Mesodermal cell (in vitro differentiated cells): ENCODE results near the gene CD6.
A peak's percentile ranks its signal among the peaks of the same experiment; 100 is the strongest.

Experiments used
- H3K27ac ChIP-seq: 2 replicates; pipeline ENCODE4 v1.7.0; 2013; ENCODE audit warnings: mild to moderate bottlenecking, low read depth, low read length, moderate library complexity; ENCODE audit not compliant: severe bottlenecking
- H3K36me3 ChIP-seq: 2 replicates; pipeline ENCODE4 v1.7.1; 2013; ENCODE audit warnings: mild to moderate bottlenecking, low read length, moderate library complexity; ENCODE audit not compliant: control insufficient read depth, insufficient read depth
- H3K4me1 ChIP-seq: one replicate; pipeline ENCODE4 v1.7.1; 2013; ENCODE audit warnings: mild to moderate bottlenecking, low read length; ENCODE audit not compliant: insufficient read depth, control insufficient read depth, poor library complexity, severe bottlenecking
- H3K4me3 ChIP-seq: 2 replicates; pipeline ENCODE4 v1.7.0; 2013; ENCODE audit warnings: low read length, control low read depth, mild to moderate bottlenecking; ENCODE audit not compliant: insufficient read depth, poor library complexity, severe bottlenecking; ENCODE audit errors: extremely low read depth
- H3K9me3 ChIP-seq: 2 replicates; pipeline ENCODE4 v1.7.1; 2013; ENCODE audit warnings: mild to moderate bottlenecking, low read length, moderate library complexity; ENCODE audit not compliant: control insufficient read depth
- WGBS, 2 experiments: methylation state at CpG; one replicate each; pipeline ENCODE4 v1.1.5; 2013; ENCODE audit warnings: missing lambda C conversion rate in 2 of 2; ENCODE audit not compliant: insufficient coverage in 2 of 2; 5-methylcytosine and 5-hydroxymethylcytosine counted together

The CD6 gene

GRCh38 chr11:61000426-61000825 is 28.9 kb downstream of the CD6 start:
- Histone ChIP-seq H3K4me3 (no peak overlapping the region), H3K9me3 (no peaks in the 10 kb centered on the region), H3K27ac (no peak overlapping the region), H3K36me3 (no peaks in the 10 kb centered on the region), H3K4me1 (peaks cover 13% of the 10 kb centered on the region)
- 78 to 81% methylated on average over 8 to 11 of the region's 11 CpGs for WGBS, 2 experiments

- 86 to 100% methylated on average over 2 to 3 of the region's 3 CpGs for WGBS, 2 experiments
- no peak overlapping the region for H3K27ac ChIP-seq
- H3K36me3 ChIP-seq = no peaks in the 10 kb centered on the region
- H3K4me1 ChIP-seq = peaks cover 7% of the 10 kb centered on the region
- H3K9me3 ChIP-seq = no peaks in the 10 kb centered on the region
- no peak overlapping the region for H3K4me3 ChIP-seq
Observed at GRCh38 chr11:61001931-61002330, 30.5 kb downstream of the CD6 start.

GRCh38 chr11:61002598-61002997 is 31.1 kb downstream of the CD6 start:
- Histone ChIP-seq H3K9me3 (no peaks in the 10 kb centered on the region), H3K4me1 (peaks cover 7% of the 10 kb centered on the region), H3K36me3 (no peaks in the 10 kb centered on the region), H3K27ac (no peak overlapping the region), H3K4me3 (no peak overlapping the region)
- WGBS, 2 experiments = 94 to 100% methylated on average over 6 to 7 of the region's 7 CpGs

DNA sequence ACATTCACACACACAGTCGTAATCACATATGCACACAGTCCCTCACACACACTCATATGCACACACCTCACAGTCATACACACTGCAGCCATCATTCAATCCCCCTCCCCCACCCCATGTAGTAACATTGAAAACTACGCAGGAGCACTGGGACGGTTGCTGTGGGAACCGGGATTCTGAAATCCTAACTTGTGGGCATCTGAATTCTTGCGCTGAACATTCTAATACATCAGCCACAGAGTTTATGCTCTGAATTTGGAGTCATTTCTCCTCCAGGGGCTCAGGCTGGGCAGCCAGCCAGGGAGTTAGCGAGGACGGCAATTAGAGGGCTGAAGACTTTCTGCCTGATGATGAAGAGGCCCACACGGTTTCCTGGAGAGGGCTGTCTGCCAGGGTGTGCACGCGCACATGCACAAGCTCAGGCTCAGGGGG is 32.7 kb downstream of the CD6 start:
- peaks cover 14% of the 10 kb centered on the region for H3K4me1 ChIP-seq
- H3K4me3 ChIP-seq = no peak overlapping the region
- no peaks in the 10 kb centered on the region for H3K36me3 ChIP-seq
- 90 to 97% methylated on average over 8 to 10 of the region's 10 CpGs for whole genome bisulfite sequencing, 2 experiments
- no peaks in the 10 kb centered on the region for H3K9me3 ChIP-seq
- no peak overlapping the region for H3K27ac ChIP-seq

DNA sequence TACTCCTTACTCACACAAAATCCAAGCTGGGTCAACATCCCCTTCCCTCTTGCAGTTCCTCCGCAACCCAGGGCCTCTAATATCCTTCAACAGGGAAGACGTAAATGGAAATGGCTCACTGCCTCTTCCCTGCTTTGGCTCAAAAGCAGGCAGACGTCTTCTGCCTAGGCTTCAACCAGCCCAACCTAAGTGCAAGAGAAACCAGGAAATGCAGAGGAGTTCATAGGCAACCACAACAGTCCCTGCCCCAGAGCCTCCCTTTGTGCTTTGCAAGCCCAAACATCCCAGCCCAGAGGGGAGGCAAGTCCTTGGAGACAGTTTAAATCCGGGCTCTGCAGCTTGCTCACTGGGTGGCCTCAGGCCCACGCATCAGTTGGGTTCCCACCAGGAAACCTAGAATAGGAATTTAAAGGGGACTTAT is 33.3 kb downstream of the CD6 start:
- Histone ChIP-seq H3K9me3 (no peaks in the 10 kb centered on the region), H3K4me3 (no peak overlapping the region), H3K4me1 (peaks cover 14% of the 10 kb centered on the region), H3K36me3 (no peaks in the 10 kb centered on the region), H3K27ac (no peak overlapping the region)
- WGBS, 2 experiments = 52 to 64% methylated on average over 3 to 4 of the region's 5 CpGs

- Histone ChIP-seq H3K36me3 (no peaks in the 10 kb centered on the region), H3K27ac (no peak overlapping the region), H3K4me3 (peak overlapping the region; percentile 39), H3K9me3 (no peaks in the 10 kb centered on the region), H3K4me1 (peaks cover 25% of the 10 kb centered on the region)
- WGBS, 2 experiments = 4 to 6% methylated on average over 34 to 44 of the region's 52 CpGs
Observed at GRCh38 chr11:61007383-61007955, 36.0 kb downstream of the CD6 start.

DNA sequence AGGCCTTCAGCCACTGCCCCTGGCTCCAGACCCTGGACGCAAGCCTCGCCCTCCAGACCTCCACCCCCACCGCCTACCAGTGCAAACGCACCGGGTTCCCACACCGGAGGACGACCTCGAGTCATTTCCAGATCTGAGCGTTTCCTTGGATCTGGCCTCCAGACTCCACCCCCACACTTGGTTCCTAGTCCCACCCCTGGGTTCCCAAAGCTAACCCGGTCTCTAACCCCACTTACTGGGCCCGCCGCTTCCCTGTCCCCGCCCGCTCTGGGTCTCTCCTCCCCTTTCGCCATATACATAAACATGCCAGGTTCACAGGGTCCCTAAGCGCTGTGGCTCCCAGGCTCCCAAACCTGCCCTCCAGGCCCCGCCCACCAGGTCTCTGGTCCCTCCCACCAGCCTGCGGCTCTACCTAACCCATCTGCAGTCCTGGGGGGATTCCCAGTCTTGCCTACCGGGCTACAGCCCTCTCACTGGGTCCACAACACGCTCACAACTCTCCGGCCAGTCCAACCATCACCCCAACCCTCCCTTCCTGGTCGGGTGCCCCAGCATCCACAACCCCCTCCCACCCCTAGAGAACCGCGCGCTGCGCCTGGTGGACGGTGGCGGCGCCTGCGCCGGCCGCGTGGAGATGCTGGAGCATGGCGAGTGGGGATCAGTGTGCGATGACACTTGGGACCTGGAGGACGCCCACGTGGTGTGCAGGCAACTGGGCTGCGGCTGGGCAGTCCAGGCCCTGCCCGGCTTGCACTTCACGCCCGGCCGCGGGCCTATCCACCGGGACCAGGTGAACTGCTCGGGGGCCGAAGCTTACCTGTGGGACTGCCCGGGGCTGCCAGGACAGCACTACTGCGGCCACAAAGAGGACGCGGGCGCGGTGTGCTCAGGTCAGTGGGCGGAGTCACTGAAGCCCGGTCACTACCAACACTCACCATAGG is 36.7 kb downstream of the CD6 start:
- Histone ChIP-seq H3K4me1 (peaks cover 30% of the 10 kb centered on the region), H3K9me3 (no peaks in the 10 kb centered on the region), H3K27ac (no peak overlapping the region), H3K36me3 (no peaks in the 10 kb centered on the region), H3K4me3 (peak overlapping the region; percentile 39)
- 27 to 32% methylated on average over 38 to 39 of the region's 54 CpGs for WGBS, 2 experiments

GRCh38 chr11:61008971-61009370 is 37.5 kb downstream of the CD6 start:
- no peaks in the 10 kb centered on the region for H3K9me3 ChIP-seq
- no peak overlapping the region for H3K27ac ChIP-seq
- no peaks in the 10 kb centered on the region for H3K36me3 ChIP-seq
- H3K4me1 ChIP-seq = peaks cover 30% of the 10 kb centered on the region
- H3K4me3 ChIP-seq = no peak overlapping the region
- WGBS, 2 experiments = 73 to 79% methylated on average over 4 to 5 of the region's 5 CpGs

GRCh38 chr11:61009392-61010275 is 38.2 kb downstream of the CD6 start:
- H3K36me3 ChIP-seq = no peaks in the 10 kb centered on the region
- no peak overlapping the region for H3K27ac ChIP-seq
- 88 to 93% methylated on average over 11 to 13 of the region's 15 CpGs for WGBS, 2 experiments
- peaks cover 26% of the 10 kb centered on the region for H3K4me1 ChIP-seq
- H3K9me3 ChIP-seq = no peaks in the 10 kb centered on the region
- H3K4me3 ChIP-seq = no peak overlapping the region

DNA sequence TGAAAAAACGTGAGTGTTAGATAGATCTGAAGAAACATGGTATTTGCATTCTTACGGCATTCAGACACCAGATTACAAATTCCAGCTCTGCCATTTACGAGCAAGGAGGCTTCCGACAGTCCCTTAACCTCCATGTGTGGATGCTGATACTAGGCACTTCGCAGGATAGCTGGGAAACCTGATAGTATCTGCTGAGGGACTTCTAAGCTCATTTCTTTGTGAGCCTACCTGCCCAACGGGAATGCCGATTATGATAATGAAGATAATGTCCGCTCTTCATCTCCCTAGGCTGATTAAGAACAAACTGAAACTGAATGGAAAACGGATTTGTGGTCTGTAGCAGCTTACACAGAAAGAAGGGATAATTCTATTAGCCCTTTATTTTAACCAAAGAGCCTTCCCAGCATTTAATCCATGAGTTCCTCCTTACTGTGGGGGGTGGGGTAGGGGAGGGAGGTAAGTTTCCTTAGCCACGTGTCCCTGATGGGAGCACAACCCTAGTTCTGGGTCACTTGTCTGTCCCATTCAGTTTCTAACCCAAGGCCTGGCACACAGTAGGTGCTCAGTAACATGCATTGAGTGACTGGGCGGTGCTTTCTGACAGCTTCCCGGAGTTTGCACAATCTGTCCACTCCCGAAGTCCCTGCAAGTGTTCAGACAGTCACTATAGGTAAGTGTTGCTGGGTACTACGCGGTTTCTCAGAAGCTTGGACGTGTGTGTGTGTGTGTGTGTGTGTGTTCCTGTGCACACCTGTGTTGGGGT is 39.2 kb downstream of the CD6 start:
- Histone ChIP-seq H3K36me3 (no peaks in the 10 kb centered on the region), H3K4me3 (no peak overlapping the region), H3K9me3 (no peaks in the 10 kb centered on the region), H3K4me1 (peaks cover 23% of the 10 kb centered on the region), H3K27ac (no peak overlapping the region)
- WGBS, 2 experiments = 75 to 76% methylated on average over 9 to 11 of the region's 16 CpGs
